Stimulated activated naive CD4-positive, alpha-beta T cell (primary cell): ENCODE results near the gene COL4A3.
"Not testable (repeated sequence)": the region's sequence is repeated elsewhere in the genome, so short reads cannot be mapped to it uniquely, and the experiment has no call there.

Experiments
- DNase-seq, 6 experiments: peaks; one replicate each; lab custom pipeline; 2025; lab: John Stamatoyannopoulos, UW

Gene COL4A3

DNA sequence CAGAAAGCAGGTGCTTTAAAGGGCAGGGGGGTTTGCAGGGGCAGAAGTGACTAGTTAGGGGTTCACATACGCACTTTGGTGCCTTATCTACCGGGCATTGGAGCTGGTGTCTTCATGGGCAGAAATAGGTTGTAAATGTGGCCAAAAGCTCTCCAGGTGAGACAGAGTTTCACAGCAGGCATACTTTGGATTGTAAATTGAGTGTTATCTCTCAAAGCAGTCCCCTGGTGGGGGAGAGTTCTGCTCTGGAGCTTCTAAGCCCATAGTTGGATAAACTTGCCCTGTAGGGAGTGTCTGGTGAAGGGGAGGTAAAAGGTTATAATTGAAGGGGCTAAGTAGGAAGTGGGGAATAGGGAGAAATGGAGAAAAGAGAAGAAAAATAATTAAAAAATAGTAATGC, 43.1 kb downstream of the COL4A3 start:
- no peak for DNase-seq

DNA sequence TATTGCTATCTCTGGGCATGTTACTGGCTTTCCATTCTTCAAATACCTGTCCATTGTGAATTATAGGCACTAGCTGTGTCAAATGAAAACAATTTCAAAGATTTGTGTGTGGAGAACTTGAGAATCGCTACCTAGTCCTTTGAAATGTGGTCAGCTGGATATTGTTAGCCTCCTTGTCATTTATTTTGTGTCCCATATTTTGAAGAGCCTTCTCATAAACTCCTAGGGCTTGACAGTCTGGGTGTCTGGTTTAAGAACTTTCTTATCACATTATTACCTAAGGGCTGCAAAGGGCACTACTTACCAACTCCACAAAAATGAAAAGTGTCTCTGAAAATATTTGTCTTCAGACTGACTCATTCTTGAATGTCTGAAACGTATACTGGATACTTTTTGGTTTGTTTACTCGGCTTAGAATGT, 50.2 kb downstream of the COL4A3 start:
- no peak for DNase-seq

DNA sequence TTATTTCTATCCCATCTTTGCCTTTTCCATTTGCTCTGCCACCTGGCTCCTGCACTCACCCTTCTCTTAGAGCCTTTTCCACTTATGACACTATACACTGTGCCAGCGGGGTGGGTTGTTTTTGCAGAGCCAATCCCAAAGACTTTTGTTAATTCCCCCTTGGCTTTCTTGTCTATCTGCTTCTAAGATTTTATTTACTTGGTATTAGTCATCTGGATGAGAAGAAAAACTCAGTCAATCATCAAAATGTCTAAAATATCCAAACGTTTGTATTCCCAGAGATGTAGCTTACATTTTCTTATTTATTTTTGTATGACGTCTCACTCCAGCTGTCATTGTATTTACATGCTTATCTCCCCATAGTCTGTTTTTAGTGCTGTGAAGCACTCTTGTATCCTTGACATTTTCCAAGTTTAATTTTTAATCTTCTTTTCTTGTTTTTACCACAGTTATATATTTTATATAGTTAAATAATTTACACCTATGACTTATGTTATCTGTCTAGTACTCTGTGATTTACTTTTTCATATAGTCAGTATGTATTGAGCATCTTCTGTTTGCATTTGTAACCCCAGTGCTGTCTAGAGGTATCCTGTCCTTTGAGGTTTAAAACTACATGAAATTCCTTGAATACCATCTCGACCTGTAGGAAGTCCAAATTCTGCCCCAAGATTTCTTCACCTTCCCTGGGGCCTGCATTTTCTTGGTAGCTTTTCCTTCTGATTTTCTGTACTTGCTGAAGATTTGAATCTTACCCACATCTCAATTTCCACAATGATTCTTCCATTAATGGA, 55.1 kb downstream of the COL4A3 start:
- DNase-seq: no peak

DNA sequence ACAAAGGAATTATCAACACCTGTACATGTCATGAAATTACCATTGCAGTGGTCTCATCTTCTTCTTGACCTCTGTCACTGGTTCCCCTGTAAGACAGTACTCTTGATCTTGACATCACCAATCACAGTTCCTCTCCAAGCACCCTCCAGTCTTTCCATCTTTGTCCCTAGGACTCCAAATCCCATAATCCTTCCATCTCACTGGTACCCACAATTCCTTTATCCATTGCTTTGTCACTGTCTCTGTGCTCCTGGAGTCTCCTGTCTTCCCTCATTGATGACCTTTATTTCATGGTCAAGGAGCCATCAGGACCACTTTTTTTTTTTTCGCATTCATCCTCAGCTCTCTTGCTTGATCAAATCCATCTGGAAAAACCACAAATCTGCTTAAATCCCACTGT, 56.7 kb downstream of the COL4A3 start:
- no peak for DNase-seq

DNA sequence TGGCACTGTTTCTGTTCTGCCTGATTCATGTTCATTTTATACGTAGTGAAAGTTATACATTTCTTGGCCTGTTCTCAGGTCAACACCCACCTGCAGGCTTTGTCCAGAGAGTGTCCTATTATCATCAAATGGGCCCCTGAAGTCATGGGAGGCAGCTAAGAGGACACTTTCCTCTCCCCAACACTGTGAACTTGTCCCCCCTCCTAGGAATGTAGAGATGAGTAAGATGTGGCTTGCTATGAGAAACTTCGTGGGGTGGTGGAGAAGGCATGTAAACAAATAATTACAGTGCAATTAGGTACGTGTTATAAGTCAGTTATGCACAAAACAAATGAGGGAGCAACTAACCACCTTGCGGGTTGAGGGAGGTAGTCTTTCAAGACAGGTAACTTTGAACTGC, 57.9 kb downstream of the COL4A3 start:
- DNase-seq: no peak

DNA sequence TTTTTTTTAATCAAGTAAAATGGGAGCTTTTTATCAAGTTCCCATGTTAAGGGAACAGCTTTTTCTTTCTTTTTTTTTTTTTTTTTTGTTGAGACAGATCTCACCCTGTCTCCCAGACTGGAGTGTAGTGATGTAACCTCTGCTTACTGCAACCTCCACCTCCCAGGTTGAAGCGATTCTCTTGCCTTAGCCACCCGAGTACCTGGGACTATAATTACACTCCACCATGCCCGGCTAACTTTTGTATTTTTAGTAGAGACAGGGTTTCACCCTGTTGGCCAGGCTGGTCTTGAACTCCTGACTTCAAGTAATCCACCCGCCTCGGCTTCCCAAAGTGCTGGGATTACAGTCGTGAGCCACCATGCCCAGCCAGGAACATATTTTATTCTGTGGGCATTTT, 61.2 kb downstream of the COL4A3 start:
- DNase-seq: not testable (repeated sequence)

DNA sequence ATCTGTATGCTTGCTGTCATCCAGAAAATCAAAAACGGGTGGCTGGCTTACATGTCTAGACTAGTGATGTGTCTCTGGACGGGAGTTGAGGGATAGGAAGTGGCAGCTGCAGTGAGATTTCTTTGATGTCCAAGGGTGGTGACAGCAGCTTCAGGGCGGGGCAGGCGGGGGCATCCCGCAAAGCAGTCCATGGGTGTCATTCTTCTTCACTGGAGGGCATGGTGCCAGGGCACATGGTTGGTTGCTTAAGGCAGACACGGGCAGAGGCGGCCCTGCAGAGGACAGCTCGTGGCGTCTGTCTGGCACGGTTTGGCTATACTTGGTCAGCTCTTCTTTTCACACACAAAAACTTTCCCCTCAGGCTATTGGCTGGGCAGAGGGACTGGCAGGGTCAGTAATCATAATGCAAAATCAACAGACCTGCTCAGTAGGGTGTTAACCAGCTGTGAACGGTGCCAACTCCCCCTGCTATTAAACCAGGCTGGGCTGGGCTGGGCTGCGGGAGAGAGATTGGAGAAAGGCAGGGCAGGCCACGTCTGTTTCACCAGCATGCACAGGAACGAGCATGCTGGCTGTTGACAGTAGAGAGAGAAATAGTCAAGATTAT, 63.7 kb downstream of the COL4A3 start:
- no peak for DNase-seq

DNA sequence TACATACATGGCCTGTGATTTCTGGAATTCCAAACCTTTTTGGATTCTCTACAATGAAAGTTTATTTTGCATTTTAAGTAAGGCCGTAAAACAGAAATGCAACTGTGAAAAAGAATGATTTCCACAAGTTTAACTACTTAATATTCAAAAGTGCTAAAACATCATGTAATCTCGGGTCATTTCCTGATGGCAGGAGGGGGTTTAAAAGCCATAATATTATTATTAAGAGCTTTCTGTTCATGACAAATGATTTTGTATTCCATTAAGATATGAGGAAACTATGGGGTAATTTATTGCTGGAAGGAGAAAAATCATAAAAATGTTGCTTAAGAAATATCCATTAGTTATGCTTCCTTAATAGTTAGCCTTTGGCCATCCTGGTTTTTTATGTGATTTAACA, 65.7 kb downstream of the COL4A3 start:
- DNase-seq: no peak

DNA sequence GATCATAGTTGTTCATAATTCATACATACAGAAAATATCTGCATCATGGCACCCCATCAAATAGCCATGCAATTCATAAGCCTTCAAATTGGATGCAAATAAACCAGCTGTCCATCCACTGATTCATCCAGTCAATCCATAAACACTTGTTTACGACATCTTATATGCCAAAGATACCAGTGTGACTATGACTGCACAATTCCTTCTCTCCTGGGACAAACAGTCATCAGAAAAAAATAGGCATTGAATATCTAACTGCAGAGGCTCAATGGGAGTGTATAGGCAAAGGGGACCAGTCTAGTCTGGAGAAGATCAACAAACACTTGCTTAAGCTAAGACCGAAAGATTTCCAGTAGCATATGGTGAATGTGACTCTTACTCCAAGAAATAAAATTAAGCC, 70.0 kb downstream of the COL4A3 start:
- DNase-seq: no peak

DNA sequence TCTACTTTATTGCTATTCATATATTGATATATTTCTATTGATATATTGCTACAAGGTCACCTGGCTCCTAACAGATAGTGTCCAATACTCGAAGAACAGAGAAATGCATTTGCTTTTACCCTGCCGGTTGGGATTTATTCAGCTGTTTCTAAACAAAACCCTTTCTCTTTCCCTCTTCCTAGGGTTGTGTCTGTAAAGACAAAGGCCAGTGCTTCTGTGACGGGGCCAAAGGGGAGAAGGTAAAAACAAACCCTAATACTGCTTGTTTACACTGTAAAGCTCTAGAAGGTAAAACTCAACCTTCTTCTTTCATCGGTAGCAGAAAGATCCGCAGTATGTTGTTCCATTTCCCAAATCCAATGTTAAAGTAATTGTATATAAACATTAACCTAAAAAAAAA, 73.4 kb downstream of the COL4A3 start:
- DNase-seq: no peak

DNA sequence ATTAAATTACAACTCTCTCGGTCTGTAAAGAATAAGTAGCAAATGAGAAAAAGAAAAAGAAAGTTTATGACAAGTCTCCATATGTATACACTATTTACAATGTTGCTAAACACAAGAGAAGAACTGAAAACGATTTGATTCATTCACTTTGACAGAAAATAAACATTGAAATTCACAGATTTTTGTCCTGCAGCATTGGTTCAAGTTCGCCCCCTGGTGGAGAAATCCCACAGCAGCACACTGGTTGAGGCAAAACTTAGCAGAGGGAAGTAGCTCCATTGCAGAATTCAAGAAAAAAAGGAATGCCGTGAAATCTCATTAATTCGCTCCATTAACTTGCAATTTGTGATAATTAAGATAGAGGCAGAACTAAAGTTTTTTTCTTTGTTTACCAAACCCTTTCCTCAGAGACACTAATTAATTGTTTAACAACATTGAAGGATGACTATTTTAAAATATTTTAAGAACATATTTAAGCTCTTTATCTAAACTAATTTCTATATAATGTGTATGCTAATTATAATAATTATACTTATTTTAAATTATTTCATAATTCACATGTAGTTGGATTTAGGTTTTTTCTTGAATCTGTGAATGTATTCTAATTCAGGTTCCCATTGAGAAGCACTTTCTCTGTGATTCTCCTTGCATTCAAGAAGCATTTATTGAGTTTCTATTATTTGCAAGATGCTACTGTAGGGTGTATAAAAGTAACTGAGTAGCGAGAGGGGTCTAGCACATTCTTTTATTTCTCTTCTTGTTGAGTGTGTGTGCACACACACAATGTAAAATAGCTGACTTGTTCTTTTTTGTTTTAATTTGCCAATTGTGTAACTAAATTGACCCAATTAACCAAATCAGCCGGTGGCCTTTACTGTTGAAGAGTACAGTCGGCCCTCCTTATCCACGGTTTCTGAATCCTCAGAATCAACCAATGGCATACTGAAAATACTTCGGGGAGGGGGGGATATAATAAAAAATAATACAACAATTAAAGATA, 74.1 kb downstream of the COL4A3 start:
- DNase-seq: peak in 5 of 6 experiments; percentile 4 to 60 (median 29)

DNA sequence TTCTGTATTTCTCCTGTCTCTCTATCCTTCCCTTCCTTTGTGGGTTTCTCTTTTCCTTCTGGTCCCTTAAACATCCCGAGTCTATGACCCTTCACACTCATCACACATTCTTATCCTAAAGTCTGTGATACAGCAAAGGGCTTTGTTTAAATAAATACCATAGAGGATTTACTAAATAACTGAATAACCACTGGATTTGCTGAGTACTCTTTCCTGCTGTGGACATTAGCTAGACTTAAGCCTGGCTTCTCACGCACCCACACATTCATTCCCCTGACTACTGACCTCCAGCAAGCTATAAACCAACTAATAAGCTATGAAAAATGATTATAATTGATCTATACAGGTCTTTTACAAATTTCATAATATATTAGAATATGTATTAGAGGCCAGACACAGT, 76.6 kb downstream of the COL4A3 start:
- DNase-seq: no peak

DNA sequence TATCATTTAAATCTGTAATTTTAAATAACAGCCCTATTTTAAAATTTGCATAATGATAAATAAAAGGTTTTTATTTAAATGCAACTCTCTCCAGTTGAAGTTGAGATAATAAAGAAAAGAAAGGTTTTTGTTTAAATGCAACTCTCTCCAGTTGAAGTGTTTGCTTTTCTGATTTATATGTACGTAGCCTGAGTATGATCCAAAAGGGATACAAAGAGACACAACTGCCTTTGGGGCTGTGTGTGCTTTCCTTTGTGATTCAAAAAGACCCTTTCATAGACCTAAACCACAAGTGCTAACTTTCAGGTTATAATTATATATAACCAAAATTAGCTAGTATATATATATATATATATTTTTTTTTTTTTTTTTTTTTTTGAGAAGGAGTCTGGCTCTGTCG, 84.5 kb downstream of the COL4A3 start:
- no peak for DNase-seq

DNA sequence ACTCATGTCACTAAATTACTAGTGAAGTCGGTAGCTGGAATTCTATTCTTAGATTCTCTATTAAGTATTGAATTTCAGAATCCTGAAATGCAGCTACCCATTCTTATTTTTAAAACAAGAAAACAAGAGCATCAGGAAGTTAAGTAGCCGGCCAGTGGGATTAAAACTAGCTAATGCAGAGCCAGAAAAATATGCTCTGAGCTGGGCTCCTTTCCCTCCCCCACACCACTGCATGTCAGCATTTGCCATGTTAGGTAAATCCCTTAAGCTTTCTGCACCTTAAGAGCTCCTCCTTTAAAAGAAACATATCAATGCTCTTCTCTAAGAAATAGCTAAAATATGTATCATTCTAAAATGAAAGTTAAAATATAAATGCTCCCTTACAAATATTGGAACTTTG, 88.4 kb downstream of the COL4A3 start:
- DNase-seq: no peak

DNA sequence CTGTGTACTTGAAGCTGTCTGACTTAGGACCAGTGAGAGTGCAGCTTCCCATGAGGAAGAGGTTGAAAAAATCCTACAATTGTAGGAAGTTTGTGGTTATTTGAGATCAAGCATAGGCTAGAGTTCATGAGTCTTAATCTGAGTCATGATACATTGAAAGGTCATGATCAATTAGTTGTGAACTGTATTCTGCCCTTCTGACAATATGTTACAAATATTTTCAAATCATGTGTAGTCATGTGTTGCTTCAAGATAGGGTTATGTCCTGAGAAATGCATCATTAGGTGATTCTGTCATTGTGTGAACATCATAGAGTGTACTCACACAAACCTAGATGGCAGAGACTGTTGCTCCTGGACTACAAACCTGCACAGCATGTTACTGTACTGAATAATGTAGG, 92.2 kb downstream of the COL4A3 start:
- no peak for DNase-seq

DNA sequence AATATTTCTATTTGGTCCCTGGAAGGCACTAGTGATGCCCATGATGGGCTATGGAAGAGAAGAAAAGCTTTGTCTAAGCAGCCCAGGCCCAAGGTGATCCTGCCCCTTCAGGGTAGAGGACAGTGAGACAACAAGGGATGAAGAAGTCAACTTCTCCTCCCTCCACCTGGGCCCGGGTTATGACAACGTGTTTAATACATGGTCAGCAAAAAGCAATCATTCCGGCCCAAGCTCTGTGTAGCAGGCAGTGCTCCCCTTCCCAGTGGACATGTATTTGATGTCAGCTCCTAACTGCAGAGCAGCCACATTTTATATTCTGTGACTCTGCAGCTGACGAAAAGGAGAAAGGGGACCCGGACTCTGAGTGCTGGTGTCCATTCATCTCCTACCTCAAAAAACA, 93.4 kb downstream of the COL4A3 start:
- DNase-seq: no peak

DNA sequence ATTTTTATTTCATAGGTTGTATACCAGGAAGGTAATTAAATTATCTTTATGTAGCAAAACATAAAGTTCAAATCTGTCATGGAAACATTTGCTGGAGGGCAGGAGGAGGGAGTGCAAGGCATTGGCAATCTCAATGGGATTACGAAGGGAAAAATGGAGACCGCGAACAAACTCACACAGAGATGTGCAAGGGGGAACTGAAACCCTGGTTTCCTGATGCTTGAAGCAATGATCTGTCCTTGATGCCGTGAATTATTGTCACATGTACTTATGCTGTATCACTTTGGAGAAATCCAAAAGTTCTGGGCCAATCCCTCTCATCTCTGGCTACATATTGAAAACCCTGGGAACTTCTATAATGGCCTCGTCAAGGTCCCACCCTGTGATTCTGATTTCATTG, 95.6 kb downstream of the COL4A3 start:
- no peak for DNase-seq

DNA sequence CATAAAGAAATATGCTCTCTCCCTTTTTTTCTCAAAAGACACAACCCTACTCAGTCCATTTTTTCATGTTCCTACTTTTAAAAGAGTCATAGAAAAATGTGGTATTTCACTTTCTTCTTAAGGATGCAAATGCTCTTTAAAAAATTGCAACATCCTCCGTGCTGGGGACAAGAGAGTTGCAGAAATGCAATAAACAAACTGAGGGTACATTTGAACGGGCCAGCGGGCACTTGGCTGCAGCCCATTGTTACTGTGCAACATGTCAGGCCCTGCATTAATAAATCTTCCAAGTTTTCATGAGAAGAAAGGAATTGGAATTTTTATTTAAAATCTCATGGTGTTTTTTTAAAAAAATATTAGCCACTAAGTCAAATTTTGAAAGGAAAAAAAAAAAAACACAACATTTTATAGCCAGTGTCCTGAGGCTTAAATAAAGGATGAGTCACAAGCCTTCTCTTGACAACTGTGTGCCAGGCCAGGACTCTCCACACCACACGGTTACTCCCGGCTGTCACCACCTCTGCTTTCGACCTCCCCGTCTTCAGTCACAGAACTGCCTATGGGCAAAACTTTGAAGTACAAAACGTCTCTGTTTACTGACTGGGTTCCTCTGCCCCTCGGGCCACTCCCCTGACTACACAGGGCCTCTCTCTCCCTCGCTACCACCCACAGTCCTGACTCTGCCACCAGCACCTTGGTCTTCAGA, 103.1 kb downstream of the COL4A3 start:
- DNase-seq: no peak

DNA sequence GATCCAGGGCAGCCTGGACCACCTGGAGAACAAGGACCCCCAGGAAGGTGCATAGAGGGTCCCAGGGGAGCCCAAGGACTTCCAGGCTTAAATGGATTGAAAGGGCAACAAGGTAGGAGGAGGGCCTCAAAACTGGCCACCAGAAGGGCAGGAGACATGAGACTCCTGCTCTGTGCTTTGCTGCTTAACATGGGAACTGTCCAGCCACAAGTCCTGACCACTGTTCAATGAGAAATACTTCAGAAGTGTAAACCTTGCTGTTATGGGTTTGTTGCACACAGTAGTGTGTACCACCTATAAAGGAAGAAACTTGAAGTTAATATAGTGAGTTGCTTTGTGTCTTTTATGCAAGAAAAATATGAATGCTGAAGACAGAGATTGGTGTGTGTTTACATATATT, 116.5 kb downstream of the COL4A3 start:
- no peak for DNase-seq

DNA sequence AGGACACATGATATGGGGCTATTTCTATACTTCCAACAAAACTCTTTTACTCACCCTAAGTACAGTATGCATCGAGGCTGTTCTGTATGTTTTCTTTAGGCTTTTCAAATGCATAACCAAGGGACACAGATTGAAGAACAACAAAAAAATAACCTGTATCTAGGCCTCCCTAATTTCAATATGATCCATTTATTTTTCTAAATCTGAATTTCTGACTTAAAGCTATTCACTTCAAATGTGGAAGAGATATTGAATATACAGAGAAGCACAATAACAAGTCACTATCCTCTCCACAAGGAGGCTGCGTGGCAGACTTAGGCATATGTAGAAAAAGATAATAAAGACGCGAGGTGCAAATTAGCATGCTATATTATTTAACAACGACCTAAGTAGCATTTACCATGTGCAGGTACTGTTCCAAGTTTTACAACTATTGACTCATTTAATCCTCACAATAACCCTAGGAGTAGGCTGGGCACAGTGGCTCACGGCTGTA, 121.4 kb downstream of the COL4A3 start:
- no peak for DNase-seq

DNA sequence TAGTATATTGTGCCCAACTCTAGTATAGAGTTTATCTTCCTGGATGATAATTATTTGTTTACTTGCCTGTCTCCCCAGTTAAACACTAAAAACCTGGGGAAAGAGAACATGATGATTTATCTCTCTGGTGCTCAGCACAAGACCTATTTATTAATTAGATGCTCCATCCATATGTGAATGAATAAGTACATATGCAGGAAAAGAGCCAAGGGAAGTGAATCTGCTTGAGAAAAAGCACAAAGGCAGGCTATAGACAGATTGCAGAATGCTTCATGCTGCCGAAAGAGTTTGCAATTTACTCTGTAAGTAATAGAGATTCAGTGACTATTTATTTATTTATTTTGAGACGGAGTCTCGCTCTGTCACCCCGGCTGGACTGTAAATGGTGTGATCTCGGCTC, 123.3 kb downstream of the COL4A3 start:
- no peak for DNase-seq

DNA sequence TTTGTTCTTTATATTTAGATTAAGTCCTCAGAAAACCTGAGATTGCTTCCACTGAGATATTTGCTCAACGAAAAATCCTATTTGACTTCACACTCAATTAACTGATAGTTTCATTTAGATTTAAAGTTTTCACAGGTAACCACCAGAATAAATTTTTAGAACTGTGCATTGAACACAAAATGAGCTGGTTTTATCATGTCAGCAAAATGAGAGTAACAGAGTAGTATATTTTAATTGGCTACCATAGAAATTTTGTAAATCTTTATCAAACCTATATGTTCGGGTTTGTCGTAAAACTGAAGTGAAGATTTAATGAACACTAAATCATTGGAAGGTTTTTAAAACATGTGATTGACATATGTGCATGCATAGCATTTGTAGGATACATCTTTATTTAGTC, 127.9 kb downstream of the COL4A3 start:
- no peak for DNase-seq
